PC-3 (cell line): Measurements from ENCODE around the gene EFNA5. TPM values are rescaled to one million over a fixed set of nuclear protein-coding genes. Genes with fewer than 3 reads are reported as not detected.

Experiments used
- ATAC-seq: fragments of 200-7000 bp; cut with Tn5 transposase; 2 replicates; pipeline ENCODE4 v1.9.1; 2020; ENCODE audit warnings: mild to moderate bottlenecking, moderate library complexity
- BruUV-seq: library from RNA; stranded (reverse); fragments of 400-500 nt; replicated peaks from 2 replicates; lab custom pipeline; 2021; lab: Mats Ljungman, UMichigan
- CTCF ChIA-PET: fragments of 300-600 bp; sonication (Branson Sonifier 250); formaldehyde crosslinking; loops from one replicate; lab custom pipeline; 2022; ENCODE audit warnings: antibody characterized with exemption; lab: Charles Lee
- POLR2A ChIA-PET: fragments of 300-600 bp; sonication (Branson Sonifier 250); formaldehyde crosslinking; loops from one replicate; lab custom pipeline; 2022; ENCODE audit warnings: antibody characterized with exemption; ENCODE audit not compliant: unreplicated experiment; lab: Charles Lee
- DNase-seq: peaks from one replicate; pipeline ENCODE4 v3.0.0-alpha.2; 2015
- H2AFZ ChIP-seq: fragments of 300-600 bp; sonication (generic); 2 replicates; pipeline ENCODE4 v1.6.0; 2016; ENCODE audit warnings: antibody characterized with exemption, low read length
- H3F3A ChIP-seq: fragments of 300-600 bp; sonication (generic); one replicate; pipeline ENCODE4 v1.6.0; 2017; ENCODE audit warnings: antibody characterized with exemption, low read length, control low read depth, mild to moderate bottlenecking; ENCODE audit not compliant: unreplicated experiment
- H3K27ac ChIP-seq: fragments of 300-600 bp; sonication (generic); 2 replicates; pipeline ENCODE4 v1.5.1; 2016; ENCODE audit warnings: mild to moderate bottlenecking, low read length
- H3K27me3 ChIP-seq: fragments of 300-600 bp; sonication (generic); 2 replicates; pipeline ENCODE4 v1.6.1; 2016; ENCODE audit warnings: low read length, mixed read lengths
- H3K36me3 ChIP-seq: fragments of 300-600 bp; sonication (generic); 2 replicates; pipeline ENCODE4 v1.6.1; 2016; ENCODE audit warnings: low read depth, mixed run types, low read length, mixed read lengths
- H3K4me1 ChIP-seq: fragments of 300-600 bp; sonication (generic); 2 replicates; pipeline ENCODE4 v1.5.1; 2016; ENCODE audit warnings: low read length; ENCODE audit not compliant: insufficient read depth
- H3K4me2 ChIP-seq: fragments of 300-600 bp; sonication (generic); 2 replicates; pipeline ENCODE4 v1.6.0; 2016; ENCODE audit warnings: low read length
- H3K4me3 ChIP-seq: fragments of 300-600 bp; sonication (generic); 2 replicates; pipeline ENCODE4 v1.5.1; 2016; ENCODE audit warnings: mild to moderate bottlenecking, low read length, mixed read lengths
- H3K79me2 ChIP-seq: fragments of 300-600 bp; sonication (generic); 2 replicates; pipeline ENCODE4 v1.6.1; 2017; ENCODE audit warnings: low read length, mixed read lengths
- H3K9ac ChIP-seq: fragments of 300-600 bp; sonication (generic); 2 replicates; pipeline ENCODE4 v1.6.0; 2016; ENCODE audit warnings: mild to moderate bottlenecking, low read length
- H3K9me2 ChIP-seq: fragments of 300-600 bp; sonication (generic); replicated peaks from 2 replicates; pipeline ENCODE4 v1.6.1; 2016; ENCODE audit warnings: mixed run types, low read length, mixed read lengths
- H3K9me3 ChIP-seq: fragments of 300-600 bp; sonication (generic); 2 replicates; pipeline ENCODE4 v1.6.1; 2016; ENCODE audit warnings: low read length, mixed read lengths
- H4K20me1 ChIP-seq: fragments of 300-600 bp; sonication (generic); 2 replicates; pipeline ENCODE4 v1.6.1; 2016; ENCODE audit warnings: low read length, mixed read lengths
- CTCF ChIP-seq: fragments of 300-600 bp; sonication (generic); conservative IDR thresholded peaks from 2 replicates; pipeline ENCODE4 v1.5.1; 2017; ENCODE audit warnings: antibody characterized with exemption, low read depth, mild to moderate bottlenecking, low read length
- EZH2 ChIP-seq: fragments of 300-600 bp; sonication (generic); IDR thresholded peaks from one replicate; pipeline ENCODE4 v1.6.1; 2017; ENCODE audit warnings: antibody characterized with exemption, mild to moderate bottlenecking, low read length; ENCODE audit not compliant: unreplicated experiment
- EZH2phosphoT487 ChIP-seq: fragments of 300-600 bp; sonication (generic); IDR thresholded peaks from 2 replicates; pipeline ENCODE4 v1.6.1; 2018; ENCODE audit warnings: mild to moderate bottlenecking, antibody characterized with exemption, low read length, borderline replicate concordance
- intact Hi-C: fragments of 100-400 bp; cut with micrococcal nuclease; formaldehyde crosslinking; loops from 2 replicates; pipeline ENCODE4 v1.9.0; 2023
- total RNA-seq: library from RNA; depleted of rRNA; stranded (reverse); fragments of >200 nt; gene quantifications from 2 replicates; pipeline ENCODE4 v1.2.3, GENCODE V29; 2014

The EFNA5 gene
- total RNA-seq, 1 experiment from 2014 or later, result 5.4 TPM

GRCh38 chr5:107699425-107699824 lies 28.7 kb upstream of the EFNA5 start:
- H3K4me2 ChIP-seq, result no peak overlapping the region
- no peaks in the 10 kb centered on the region for H3K9me3 ChIP-seq
- no peak overlapping the region for H3K27ac ChIP-seq
- no peaks in the 10 kb centered on the region for H3K36me3 ChIP-seq
- no peak overlapping the region for H2AFZ ChIP-seq
- no peak for TF ChIP-seq CTCF
- TF ChIP-seq EZH2phosphoT487, result no peak
- no peak for TF ChIP-seq EZH2
- CTCF ChIA-PET, result no interaction called here
- H3F3A ChIP-seq, result no peaks in the 10 kb centered on the region
- intact Hi-C loops, result no loop called here
- H3K79me2 ChIP-seq, result no peaks in the 10 kb centered on the region
- H3K9me2 ChIP-seq, result no peaks in the 10 kb centered on the region
- H3K4me3 ChIP-seq, result no peak overlapping the region
- no peak overlapping the region for H3K9ac ChIP-seq
- H3K4me1 ChIP-seq, result no peaks in the 10 kb centered on the region
- no peaks in the 10 kb centered on the region for H3K27me3 ChIP-seq
- ATAC-seq, result no peak
- POLR2A ChIA-PET, result no interaction called here
- DNase-seq, result no peak
- no TSS peak for BruUV-seq
- H4K20me1 ChIP-seq, result no peaks in the 10 kb centered on the region

- Histone ChIP-seq H3K27ac (no peak overlapping the region), H3K4me1 (no peaks in the 10 kb centered on the region), H2AFZ (no peak overlapping the region), H3K9me3 (no peaks in the 10 kb centered on the region), H3K27me3 (no peaks in the 10 kb centered on the region), H3K36me3 (no peaks in the 10 kb centered on the region), H3F3A (no peaks in the 10 kb centered on the region), H3K9me2 (no peaks in the 10 kb centered on the region), H3K9ac (no peak overlapping the region), H3K4me3 (no peak overlapping the region), H3K79me2 (no peaks in the 10 kb centered on the region), H4K20me1 (no peaks in the 10 kb centered on the region), H3K4me2 (no peak overlapping the region)
- intact Hi-C loops, result no loop called here
- no TSS peak for BruUV-seq
- DNase-seq (no peak), ATAC-seq (no peak)
- no peak for TF ChIP-seq CTCF
- no peak for TF ChIP-seq EZH2
- no peak for TF ChIP-seq EZH2phosphoT487
- CTCF ChIA-PET, result no interaction called here
- POLR2A ChIA-PET, result no interaction called here
Measured at GRCh38 chr5:107698286-107698685, 27.5 kb upstream of the EFNA5 start.

GRCh38 chr5:107696498-107696897 lies 25.8 kb upstream of the EFNA5 start:
- Histone ChIP-seq H3K9me2 (no peaks in the 10 kb centered on the region), H3K4me1 (no peaks in the 10 kb centered on the region), H3K4me3 (no peak overlapping the region), H3K27ac (no peak overlapping the region), H4K20me1 (no peaks in the 10 kb centered on the region), H3K27me3 (no peaks in the 10 kb centered on the region), H3F3A (no peaks in the 10 kb centered on the region), H3K9me3 (0 out of 2 replicates have a peak, but pooled peaks cover 6% of the 10 kb centered on the region), H3K79me2 (no peaks in the 10 kb centered on the region), H3K4me2 (no peak overlapping the region), H3K9ac (no peak overlapping the region), H2AFZ (no peak overlapping the region), H3K36me3 (no peaks in the 10 kb centered on the region)
- TF ChIP-seq EZH2phosphoT487 (no peak), CTCF (no peak), EZH2 (no peak)
- intact Hi-C loops, result no loop called here
- BruUV-seq, result no TSS peak
- no peak for ATAC-seq
- no peak for DNase-seq
- ChIA-PET POLR2A (no interaction called here), CTCF (no interaction called here)
